NCI-H1930 (cell line): ENCODE data around the gene SPNS2.

Experiments
- DNase-seq, 2 experiments: peaks; one replicate each; lab custom pipeline; 2025; lab: John Stamatoyannopoulos, UW

Gene SPNS2

DNA sequence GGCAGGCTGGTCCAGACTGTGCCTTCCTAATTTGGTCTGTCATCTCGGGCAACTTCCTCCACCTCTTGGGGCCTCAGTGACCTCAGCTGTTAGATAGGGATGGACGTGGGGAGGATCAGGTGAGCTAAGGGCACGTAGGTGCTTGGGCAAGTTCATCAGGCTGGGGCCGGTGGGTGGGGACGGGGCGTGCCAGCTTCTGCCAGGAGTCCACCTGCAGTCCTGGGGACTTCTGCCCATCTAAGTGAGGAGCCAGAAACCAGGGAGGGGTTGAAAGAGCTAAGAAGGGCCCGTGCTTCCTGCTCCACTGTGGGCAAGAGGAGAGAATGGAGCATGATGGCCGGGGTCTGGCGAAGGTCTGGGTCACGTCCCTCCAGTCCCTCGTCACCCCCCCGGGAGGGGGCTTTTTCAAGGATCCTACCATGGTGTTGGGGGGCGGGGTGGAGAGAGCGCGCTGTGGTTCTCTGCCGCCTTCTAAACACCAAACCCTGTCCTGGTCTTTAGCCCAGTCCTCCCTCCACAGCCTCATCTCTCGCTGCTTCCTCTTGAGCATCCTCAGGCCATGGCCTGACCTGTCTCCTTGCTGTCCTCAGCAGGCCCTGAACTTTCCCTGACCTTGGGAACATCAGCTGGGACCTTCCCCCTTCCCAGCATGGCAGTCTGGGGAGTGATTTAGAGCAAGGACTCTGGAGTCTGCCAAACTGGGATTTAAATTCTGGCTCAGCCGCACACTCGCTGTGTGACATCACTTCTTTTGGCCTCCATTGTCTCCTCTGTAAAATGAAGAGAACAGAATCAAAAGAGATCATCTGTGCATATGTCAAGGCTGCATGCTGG is 21.6 kb downstream of the SPNS2 start:
- DNase-seq, result no peak

DNA sequence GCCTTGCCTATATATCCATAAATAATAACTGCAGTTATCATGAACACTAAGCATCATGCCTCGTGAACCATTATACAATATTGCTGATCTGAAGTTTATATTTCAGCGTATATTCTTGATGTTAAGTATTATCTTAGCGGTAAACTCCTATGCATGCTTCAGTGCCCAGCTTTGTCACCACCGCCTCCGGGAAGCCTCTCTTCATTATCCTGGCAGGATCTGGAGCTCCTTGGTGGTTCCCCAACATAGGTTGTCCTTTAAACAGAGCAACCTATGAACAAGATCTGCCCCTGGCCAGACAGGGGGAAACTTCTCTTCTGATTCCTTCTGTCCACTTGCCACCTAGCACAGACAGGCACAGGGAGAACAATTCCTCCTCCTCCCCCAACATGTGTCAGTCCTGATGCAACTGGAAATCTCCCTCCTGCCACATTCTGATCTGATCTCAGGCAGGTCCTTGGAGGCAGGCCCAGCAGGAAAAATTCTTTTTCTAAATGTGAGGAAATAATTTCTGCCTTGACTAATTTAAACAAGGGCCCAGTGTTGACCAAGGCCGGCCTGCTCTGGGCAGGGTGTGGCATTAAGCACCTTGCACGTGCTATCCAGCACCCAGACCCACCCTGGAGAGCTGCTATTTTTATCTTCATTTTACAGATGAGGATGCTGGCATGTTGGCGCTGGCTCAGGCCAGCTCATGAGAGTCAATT is 22.4 kb downstream of the SPNS2 start:
- no peak for DNase-seq

GRCh38 chr17:4522661-4523060 is 24.0 kb downstream of the SPNS2 start:
- no peak for DNase-seq

DNA sequence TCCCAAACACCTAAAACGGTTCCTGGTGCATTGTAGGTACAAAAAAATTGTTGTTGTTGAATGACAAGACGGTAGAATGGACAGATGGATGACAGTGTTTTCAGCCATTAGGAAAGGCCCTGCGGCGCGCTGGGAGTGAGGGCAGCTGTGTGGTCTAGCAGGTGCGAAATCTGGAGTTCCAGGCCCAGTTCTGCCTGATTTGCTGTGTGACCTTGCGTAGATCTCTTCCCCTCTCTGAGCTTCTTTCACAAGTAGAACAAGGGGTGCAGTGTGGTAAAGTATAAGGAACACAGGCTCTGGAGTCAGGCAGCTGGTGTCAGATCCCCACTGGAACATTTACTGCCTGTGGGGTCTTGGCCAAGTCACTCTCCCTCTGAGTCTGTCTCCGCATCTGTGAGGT is 25.3 kb downstream of the SPNS2 start:
- DNase-seq, result no peak

DNA sequence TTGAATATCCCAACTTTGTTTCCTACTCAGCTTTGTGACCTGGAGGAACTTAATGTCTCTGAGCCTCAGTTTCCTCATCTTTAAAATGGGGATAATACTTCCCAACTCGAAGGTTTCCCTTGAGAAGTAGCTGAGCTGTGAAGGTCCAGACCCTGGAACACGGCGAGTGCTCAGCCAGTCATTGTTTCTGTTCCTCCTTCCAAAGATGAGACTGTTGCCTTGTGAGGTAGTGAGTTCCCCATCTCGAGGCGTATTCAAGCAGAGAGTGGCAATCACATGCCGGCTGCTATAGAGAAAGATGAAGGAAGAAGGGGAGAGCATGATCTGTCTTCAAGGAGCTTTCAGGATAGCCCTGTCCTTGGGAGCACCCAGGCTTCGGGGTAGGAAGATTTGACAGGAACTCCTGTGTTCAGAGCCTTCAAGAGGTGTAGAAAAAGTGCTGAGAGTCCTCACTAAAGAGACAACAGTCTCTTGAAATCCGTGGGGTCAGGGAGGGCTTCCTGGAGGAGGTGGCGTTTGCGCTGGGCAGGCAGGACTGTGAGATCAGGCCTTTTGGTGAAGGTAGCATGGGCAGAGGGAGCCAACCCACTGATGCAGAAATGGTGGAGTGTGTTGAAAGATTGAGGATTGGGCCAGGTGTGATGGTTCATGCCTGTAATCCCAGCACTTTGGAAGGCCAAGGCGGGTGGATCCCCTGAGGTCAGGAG is 27.2 kb downstream of the SPNS2 start:
- no peak for DNase-seq

GRCh38 chr17:4527134-4527533 is 28.5 kb downstream of the SPNS2 start:
- no peak for DNase-seq

GRCh38 chr17:4527566-4528125 is 29.0 kb downstream of the SPNS2 start:
- no peak for DNase-seq

DNA sequence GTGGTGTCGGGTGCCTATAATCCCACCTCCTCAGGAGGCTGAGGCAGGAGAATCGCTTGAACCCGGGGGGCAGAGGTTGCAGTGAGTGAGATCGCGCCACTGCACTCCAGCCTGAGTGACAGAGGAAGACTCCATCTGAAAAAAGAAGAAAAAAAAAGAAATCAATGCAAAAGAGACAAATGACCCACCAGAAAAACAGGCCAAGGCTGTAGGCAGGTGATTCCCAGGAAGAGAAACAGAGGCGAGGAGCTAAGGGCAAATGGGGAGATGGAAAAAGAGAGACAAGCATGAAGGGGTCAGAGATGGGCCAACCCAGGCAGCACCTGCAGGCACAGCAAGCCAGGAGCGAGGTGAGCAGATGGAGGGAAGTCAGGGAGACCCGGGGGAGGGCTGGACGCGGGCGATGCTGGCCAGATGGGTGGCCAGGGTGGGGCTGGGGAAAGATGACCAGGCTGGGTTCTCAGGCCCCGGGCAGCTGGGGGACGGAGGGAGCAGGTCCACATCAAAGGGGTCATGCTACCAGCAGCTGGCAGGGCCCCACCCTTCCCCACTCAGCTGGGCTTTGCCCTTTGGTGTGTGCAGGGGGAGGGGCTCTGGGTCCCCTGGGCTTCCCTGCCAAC is 31.0 kb downstream of the SPNS2 start:
- DNase-seq, result no peak

GRCh38 chr17:4530799-4531730 is 32.4 kb downstream of the SPNS2 start:
- no peak for DNase-seq

DNA sequence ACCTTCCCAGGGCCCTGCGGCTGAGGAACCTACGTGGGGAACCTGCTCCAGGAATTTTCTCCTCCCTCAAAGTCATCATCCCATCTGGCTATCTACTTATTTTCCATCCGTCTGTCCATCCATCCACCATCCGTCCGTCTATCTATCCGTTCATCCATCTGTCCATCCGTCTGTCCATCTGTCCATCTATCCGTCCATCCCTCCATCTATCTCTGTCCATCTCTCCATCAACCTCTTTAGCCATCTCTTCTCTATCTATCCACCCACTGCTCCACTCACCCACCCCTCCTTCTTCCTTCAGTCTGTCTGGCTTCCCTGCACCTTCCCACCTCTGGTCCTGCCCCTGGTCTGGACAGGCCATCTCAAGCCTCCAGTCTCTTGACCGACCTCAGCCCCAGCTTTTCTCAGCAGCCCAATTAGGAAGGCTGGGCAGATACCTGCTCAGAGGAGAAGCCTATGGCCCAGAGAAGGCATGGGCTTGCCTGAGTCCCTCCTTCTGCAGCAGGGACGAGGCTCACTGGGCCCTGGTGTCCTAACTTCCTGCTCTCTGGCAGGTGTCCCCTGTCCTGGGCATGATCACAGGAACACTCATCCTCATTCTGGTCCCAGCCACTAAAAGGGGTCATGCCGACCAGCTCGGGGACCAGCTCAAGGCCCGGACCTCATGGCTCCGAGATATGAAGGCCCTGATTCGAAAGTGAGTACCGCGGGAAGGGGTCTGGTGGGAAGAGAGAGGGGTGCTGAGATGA is 33.5 kb downstream of the SPNS2 start:
- no peak for DNase-seq

DNA sequence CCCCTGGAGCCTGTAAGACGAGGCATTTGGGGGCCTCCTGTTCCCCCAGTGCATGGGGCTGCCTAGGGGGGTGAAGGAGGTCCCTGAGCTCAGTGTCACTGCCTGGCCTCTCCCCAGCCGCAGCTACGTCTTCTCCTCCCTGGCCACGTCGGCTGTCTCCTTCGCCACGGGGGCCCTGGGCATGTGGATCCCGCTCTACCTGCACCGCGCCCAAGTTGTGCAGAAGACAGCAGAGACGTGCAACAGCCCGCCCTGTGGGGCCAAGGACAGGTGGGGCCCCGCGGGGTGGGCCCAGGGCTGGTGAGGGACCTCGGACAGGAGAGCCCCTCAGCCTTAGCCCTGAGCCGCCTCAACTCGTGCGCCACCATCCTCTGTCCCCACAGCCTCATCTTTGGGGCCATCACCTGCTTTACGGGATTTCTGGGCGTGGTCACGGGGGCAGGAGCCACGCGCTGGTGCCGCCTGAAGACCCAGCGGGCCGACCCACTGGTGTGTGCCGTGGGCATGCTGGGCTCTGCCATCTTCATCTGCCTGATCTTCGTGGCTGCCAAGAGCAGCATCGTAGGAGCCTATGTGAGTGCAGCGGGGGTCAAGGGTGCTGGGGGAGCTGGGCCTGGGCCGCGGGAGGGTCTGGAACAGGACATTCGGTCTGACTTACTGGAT is 34.3 kb downstream of the SPNS2 start:
- DNase-seq, result no peak

GRCh38 chr17:4533523-4534504 is 35.1 kb downstream of the SPNS2 start:
- no peak for DNase-seq

DNA sequence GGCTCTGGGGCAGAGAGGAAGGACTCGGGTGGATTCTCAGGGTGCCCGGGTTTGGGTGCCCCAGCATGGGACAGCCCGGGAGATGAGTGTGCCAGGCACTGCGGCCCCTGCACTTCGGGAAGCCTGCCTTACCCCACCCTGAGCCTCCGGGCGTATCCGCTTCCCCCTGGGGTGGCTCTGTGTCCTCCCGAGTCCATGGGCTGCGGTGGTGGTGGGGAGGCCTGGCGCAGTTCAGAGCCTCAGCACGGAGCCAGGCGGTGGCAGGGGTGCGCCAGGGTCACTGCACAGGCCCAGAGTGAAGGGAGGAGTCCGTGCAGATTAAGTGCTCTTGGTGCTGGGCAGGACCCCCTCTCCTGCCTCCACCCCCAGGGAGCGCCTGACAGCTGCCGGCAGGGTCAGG is 35.8 kb downstream of the SPNS2 start:
- no peak for DNase-seq

DNA sequence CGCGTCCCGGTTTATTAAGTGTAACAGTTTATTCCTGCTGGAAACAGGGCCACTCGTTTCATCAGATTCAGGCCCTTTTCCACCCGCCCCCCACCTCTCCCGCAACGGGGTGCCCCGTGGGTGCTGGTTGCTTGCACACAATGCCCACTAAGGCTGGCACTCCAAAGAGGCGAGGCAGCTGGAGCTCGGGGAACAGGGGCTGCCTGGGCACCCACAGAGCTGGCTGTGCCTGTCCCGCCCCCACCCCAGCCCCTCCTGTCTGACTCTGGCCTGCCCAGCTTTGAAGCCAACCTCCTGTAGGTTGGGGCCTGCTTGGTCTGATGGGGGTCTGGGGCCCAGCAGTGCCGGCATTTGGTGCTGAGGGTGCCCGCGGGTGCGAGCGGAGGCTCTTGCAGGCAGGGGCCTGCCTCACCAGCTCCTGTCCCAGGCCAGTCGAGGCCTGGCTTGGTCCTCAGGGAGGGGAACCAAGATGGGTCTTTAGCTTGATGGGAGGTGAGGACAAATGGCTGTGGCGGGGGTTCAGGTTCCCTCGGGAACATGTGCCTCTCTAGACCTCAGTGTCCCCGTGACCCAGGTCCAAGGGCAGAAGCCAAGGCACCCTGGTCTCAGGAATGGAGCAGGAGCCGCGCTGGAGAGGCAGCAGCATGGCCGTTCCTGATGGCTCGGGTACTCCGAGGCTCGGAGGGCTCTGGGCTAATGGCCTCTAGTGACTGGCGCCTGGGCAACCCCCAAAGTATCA is 36.4 kb downstream of the SPNS2 start:
- DNase-seq, result no peak

GRCh38 chr17:4535667-4536258 is 37.1 kb downstream of the SPNS2 start:
- DNase-seq, result no peak

DNA sequence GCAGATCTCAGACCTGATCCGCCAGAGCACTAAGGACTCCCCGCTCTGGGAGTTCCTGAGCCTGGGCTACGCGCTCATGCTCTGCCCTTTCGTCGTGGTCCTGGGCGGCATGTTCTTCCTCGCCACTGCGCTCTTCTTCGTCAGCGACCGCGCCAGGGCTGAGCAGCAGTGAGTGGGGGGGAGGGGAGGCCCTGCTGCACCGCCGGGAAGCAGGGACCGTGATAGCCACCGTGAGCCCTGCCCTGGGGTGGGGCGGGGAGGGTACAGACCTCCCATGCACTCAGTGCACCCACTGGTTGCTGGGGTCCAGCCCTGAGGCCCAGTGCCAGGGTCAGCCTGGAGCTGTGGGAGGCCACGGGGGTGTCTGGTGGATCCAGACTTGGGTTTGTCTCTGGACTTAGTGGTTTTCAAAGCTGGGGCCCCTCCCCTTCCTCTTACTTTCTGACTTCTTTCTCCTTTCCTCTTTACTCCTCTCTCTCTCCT is 37.6 kb downstream of the SPNS2 start:
- DNase-seq, result no peak

- DNase-seq, result no peak
Observed at GRCh38 chr17:4536742-4537411, 38.2 kb downstream of the SPNS2 start.
